K562 (cell line): Measurements from ENCODE around the gene IL1RL2. TPM values are rescaled to one million over a fixed set of nuclear protein-coding genes. Genes with fewer than 3 reads are reported as not detected.

ENCODE experiments used
- ATAC-seq: fragments of 200-7000 bp; cut with Tn5 transposase; 3 replicates; pipeline ENCODE4 v1.9.1; 2020; ENCODE audit warnings: moderate library complexity
- BruUV-seq: library from RNA; stranded (reverse); fragments of 400-500 nt; replicated peaks from 2 replicates; lab custom pipeline; 2021; lab: Mats Ljungman, UMichigan
- CTCF ChIA-PET: fragments of 300-600 bp; formaldehyde crosslinking; extraction: SDS; loops from one replicate; lab custom pipeline; 2021; ENCODE audit warnings: low intra/inter-chr PET ratio; lab: Yijun Ruan, JAX
- POLR2A ChIA-PET: fragments of 300-600, 350-650 bp; sonication (Branson Sonifier 250); formaldehyde crosslinking; extraction: SDS; loops from one replicate; lab custom pipeline; 2021; ENCODE audit warnings: antibody characterized with exemption, inconsistent platforms; lab: Yijun Ruan, JAX
- DNase-seq, 4 experiments: peaks; one replicate each; pipeline versions ENCODE4 v3.0.0 to v3.0.0-alpha.2; 2011 to 2018; ENCODE audit warnings: low spot score in 3 of 4, mixed read lengths in 3 of 4; ENCODE audit errors: extremely low read depth in 1 of 4
- FAIRE-seq: peaks from 2 replicates; lab custom pipeline; 2011; peaks lifted over from hg19 to GRCh38; lab: Jason Lieb, UNC
- H2AFZ ChIP-seq: 2 replicates; pipeline ENCODE4 v1.6.0; 2011; ENCODE audit warnings: low read depth, low read length, control low read depth, inconsistent platforms
- H3K27ac ChIP-seq: fragments of 200-600 bp; 3 replicates; pipeline ENCODE4 v1.8.0; 2011; ENCODE audit warnings: low read depth, mild to moderate bottlenecking, control low read depth, inconsistent platforms, low read length, moderate library complexity, mixed read lengths; ENCODE audit errors: extremely low read depth
- H3K27me3 ChIP-seq, 2 experiments: fragments of 300-600 bp in 1 of 2; 2 replicates in 1 of 2; 3 replicates in 1 of 2; pipeline versions ENCODE4 v1.6.0 to v1.8.0; 2011; ENCODE audit warnings: inconsistent platforms in 2 of 2, low read length in 2 of 2, mild to moderate bottlenecking in 1 of 2, mixed read lengths in 1 of 2, moderate library complexity in 1 of 2; ENCODE audit not compliant: control insufficient read depth in 2 of 2, insufficient read depth in 2 of 2
- H3K36me3 ChIP-seq: fragments of 300-600 bp; 3 replicates; pipeline ENCODE4 v1.8.0; 2011; ENCODE audit warnings: mild to moderate bottlenecking, low read length, inconsistent platforms; ENCODE audit not compliant: control insufficient read depth, insufficient read depth
- H3K4me1 ChIP-seq, 2 experiments: fragments of 200-600 bp in 1 of 2; replicated peaks in 1 of 2; 2 replicates in 1 of 2; 3 replicates in 1 of 2; pipeline versions ENCODE4 v1.5.1 to v1.8.0; 2011; ENCODE audit warnings: inconsistent platforms in 2 of 2, low read length in 2 of 2, mild to moderate bottlenecking in 1 of 2, mixed read lengths in 1 of 2, moderate library complexity in 1 of 2; ENCODE audit not compliant: control insufficient read depth in 2 of 2, insufficient read depth in 2 of 2
- H3K4me2 ChIP-seq: 2 replicates; pipeline ENCODE4 v1.6.1; 2011; ENCODE audit warnings: low read length, control low read depth, inconsistent platforms, mixed read lengths; ENCODE audit not compliant: insufficient read depth
- H3K4me3 ChIP-seq: fragments of 200-600 bp; sonication (generic), shearing (Covaris generic); 2 replicates; pipeline ENCODE4 v1.5.1; 2016; ENCODE audit warnings: control low read depth, inconsistent platforms
- H3K79me2 ChIP-seq: fragments of 200-600 bp; 3 replicates; pipeline ENCODE4 v1.8.0; 2011; ENCODE audit warnings: low read length, inconsistent platforms; ENCODE audit not compliant: control insufficient read depth, insufficient read depth
- H3K9ac ChIP-seq, 2 experiments: 2 replicates each; pipeline versions ENCODE4 v1.6.0 to v1.6.1; 2011; ENCODE audit warnings: low read depth in 2 of 2, low read length in 2 of 2, control low read depth in 1 of 2, inconsistent platforms in 1 of 2, mild to moderate bottlenecking in 1 of 2, mixed read lengths in 1 of 2; ENCODE audit not compliant: insufficient read depth in 1 of 2
- H3K9me1 ChIP-seq: one replicate; pipeline ENCODE4 v1.6.0; 2011; ENCODE audit warnings: inconsistent platforms, mild to moderate bottlenecking, low read length, moderate library complexity; ENCODE audit not compliant: control insufficient read depth, insufficient read depth
- H3K9me3 ChIP-seq: replicated peaks from 2 replicates; pipeline ENCODE4 v1.5.1; 2011; ENCODE audit warnings: low read depth, low read length, inconsistent platforms; ENCODE audit not compliant: control insufficient read depth, insufficient read depth
- H4K20me1 ChIP-seq: replicated peaks from 2 replicates; pipeline ENCODE4 v1.6.1; 2011; ENCODE audit warnings: low read length, inconsistent platforms, mixed read lengths; ENCODE audit not compliant: control insufficient read depth, insufficient read depth
- EP400 ChIP-seq: fragments of 450-650 bp; IDR thresholded peaks from 2 replicates; pipeline ENCODE4 v1.6.1; 2017; ENCODE audit warnings: antibody characterized with exemption, mild to moderate bottlenecking, moderate library complexity
- HDAC1 ChIP-seq, 2 experiments: fragments of 450-650 bp; IDR thresholded peaks; 2 replicates each; pipeline ENCODE4 v1.6.1; 2016 to 2017; ENCODE audit warnings: inconsistent platforms in 1 of 2, mild to moderate bottlenecking in 1 of 2, moderate library complexity in 1 of 2
- HNRNPH1 ChIP-seq: fragments of 200-400 bp; formaldehyde crosslinking; optimal IDR thresholded peaks from 2 replicates; pipeline ENCODE3; 2017; ENCODE audit warnings: low read depth, mild to moderate bottlenecking, low read length, moderate library complexity
- NR2C2 ChIP-seq, 2 experiments: fragments of 200-800 bp in 1 of 2; sonication (Bioruptor generic) in 1 of 2; sonication (generic) in 1 of 2; formaldehyde crosslinking in 1 of 2; IDR thresholded peaks; 2 replicates each; pipeline versions ENCODE4 v1.6.1 to v1.8.0; 2016 to 2022; ENCODE audit warnings: mild to moderate bottlenecking in 1 of 2, missing compliant biosample characterization in 1 of 2, missing genetic modification characterization in 1 of 2, missing genetic modification reagents in 1 of 2
- POLR2B ChIP-seq: fragments of 450-650 bp; IDR thresholded peaks from 2 replicates; pipeline ENCODE4 v1.6.1; 2018; ENCODE audit warnings: low read depth; ENCODE audit not compliant: partially characterized antibody
- SP1 ChIP-seq: sonication (generic); formaldehyde crosslinking; IDR thresholded peaks from 2 replicates; pipeline ENCODE4 v1.8.1; 2022; ENCODE audit warnings: mild to moderate bottlenecking, missing genetic modification reagents
- SUPT5H ChIP-seq: fragments of 450-650 bp; IDR thresholded peaks from 2 replicates; pipeline ENCODE4 v1.6.1; 2016
- TBP ChIP-seq: optimal IDR thresholded peaks from 2 replicates; pipeline ENCODE3; 2011; ENCODE audit warnings: low read depth, low read length, improper control_type of control experiment
- ZBED1 ChIP-seq: IDR thresholded peaks from 2 replicates; pipeline ENCODE4 v1.6.1; 2014
- ZNF146 ChIP-seq: IDR thresholded peaks from one replicate; pipeline ENCODE4 v1.6.1; 2018; ENCODE audit warnings: missing compliant biosample characterization; ENCODE audit not compliant: unreplicated experiment
- ZNF263 ChIP-seq: sonication (generic); formaldehyde crosslinking; IDR thresholded peaks from 2 replicates; pipeline ENCODE4 v1.8.0; 2022; ENCODE audit warnings: mild to moderate bottlenecking, missing genetic modification reagents, borderline replicate concordance
- ZNF699 ChIP-seq: fragments of 250-450 bp; sonication (Bioruptor Pico); IDR thresholded peaks from 2 replicates; pipeline ENCODE4 v1.8.0; 2021; ENCODE audit warnings: mild to moderate bottlenecking, moderate library complexity; ENCODE audit not compliant: insufficient replicate concordance
- WGBS: fragments of 100-300 bp; shearing (Covaris generic); methylation state at CpG from one replicate; pipeline ENCODE4 v1.1.6; 2016; ENCODE audit warnings: low coverage, mixed read lengths; ENCODE audit not compliant: insufficient coverage; ENCODE audit errors: missing lambda C conversion rate; 5-methylcytosine and 5-hydroxymethylcytosine counted together
- in situ Hi-C: fragments of 300-500 bp; cut with MboI; formaldehyde crosslinking; loops from 4 replicates; pipeline ENCODE4 v1.15.0; 2018; ENCODE audit warnings: inconsistent platforms, mixed read lengths
- intact Hi-C: fragments of 100-400 bp; cut with micrococcal nuclease; formaldehyde crosslinking; loops from 2 replicates; pipeline ENCODE4 v1.14.2; 2022
- polyA plus RNA-seq, 8 experiments: library from polyadenylated mRNA; depleted of rRNA in 4 of 8; stranded (reverse) in 5 of 8; unstranded in 3 of 8; fragments of >200 nt; fragmentation: Nextera tagmentation in 2 of 8; fragmentation: Illumina TruSeq in 1 of 8; extraction: Ambion mirVana in 2 of 8; extraction: Trizol in 1 of 8; gene quantifications; 2 replicates each; pipeline versions ENCODE4 v1.2.1 to v1.2.3, GENCODE V29; 2011 to 2014; ENCODE audit warnings: inconsistent platforms in 1 of 8, missing spikeins in 1 of 8
- total RNA-seq, 7 experiments: library from RNA; depleted of rRNA in 6 of 7; stranded (reverse); fragments of >200 nt in 6 of 7; fragmentation: Illumina TruSeq in 2 of 7; extraction: Trizol in 2 of 7; gene quantifications; 2 replicates each; pipeline versions ENCODE4 v1.2.1 to v1.2.3, GENCODE V29; 2011 to 2021; ENCODE audit warnings: low replicate concordance in 1 of 7
- TF ChIP-seq, protein P1 (sequence below): fragments of 250-450 bp; sonication (Bioruptor Pico); IDR thresholded peaks from 2 replicates; pipeline ENCODE4 v1.4.0; 2020
- TF ChIP-seq, protein P2 (sequence below): fragments of 450-650 bp; formaldehyde crosslinking; IDR thresholded peaks from 2 replicates; pipeline ENCODE4 v1.4.0; 2022; ENCODE audit warnings: mild to moderate bottlenecking, moderate library complexity
- TF ChIP-seq, protein P3 (sequence below): fragments of 250-450 bp; sonication (Bioruptor Pico); IDR thresholded peaks from 2 replicates; pipeline ENCODE4 v1.4.0; 2020

Gene IL1RL2
- total and polyA plus RNA-seq, 9 of the 15 experiments (the other 6 are each of a cell fraction or from before 2014, with no cell fraction given), result not detected

DNA sequence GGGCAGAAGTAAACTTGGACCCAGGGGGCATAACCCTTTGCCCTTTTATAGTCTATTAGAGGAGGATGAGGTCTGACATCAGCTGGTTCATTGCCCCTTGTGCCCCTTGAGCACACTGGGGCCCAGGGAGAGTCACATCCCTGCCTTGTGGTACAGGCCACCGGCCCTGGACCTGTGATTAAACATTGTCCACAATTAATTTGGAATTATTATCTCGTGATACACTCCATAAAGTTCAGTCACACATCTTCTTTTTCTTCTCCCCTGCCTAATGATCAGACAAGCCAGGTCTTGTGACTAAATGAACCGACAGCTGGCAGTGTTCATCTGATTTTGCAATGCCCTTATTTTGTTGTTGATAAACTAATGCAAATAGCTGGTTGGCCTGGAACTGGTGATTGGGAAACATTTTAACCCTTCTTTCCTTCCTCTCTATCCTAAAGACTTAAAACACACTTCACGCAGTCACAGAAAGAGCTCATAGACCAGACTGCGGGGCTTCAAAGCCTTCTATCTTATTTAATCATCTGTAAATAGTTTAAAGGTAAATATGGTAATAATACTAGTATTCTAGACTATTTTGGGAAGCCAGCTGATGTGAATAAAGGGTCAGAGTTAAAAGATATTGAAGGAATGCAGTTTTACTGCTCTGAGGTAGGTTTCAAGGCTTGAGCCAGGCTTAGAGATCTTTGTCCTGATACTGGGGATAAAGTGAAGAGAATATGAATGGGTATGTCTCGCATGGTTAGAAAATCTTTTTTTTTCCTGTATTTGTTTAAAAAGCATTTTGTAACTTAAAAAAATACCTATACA is 30.9 kb upstream of the IL1RL2 start:
- no peak for FAIRE-seq
- in situ Hi-C loops (loop anchor here (5.0 kb wide), 1 partner anchor 134 kb away; no protein-coding TSS in a partner anchor), intact Hi-C loops (no loop called here)
- TF ChIP-seq EP400 (no peak), SUPT5H (no peak), SP1 (CRISPR knock-in tag) (no peak), HNRNPH1 (no peak), HDAC1 (IDR thresholded peaks at IDR 0.05) (no peak), ZNF146 (CRISPR knock-in tag) (no peak), ZNF263 (CRISPR knock-in tag) (no peak), ZBED1 (no peak), NR2C2 (CRISPR knock-in tag; IDR thresholded peaks at IDR 0.05) (no peak), NR2C2 (tag; IDR thresholded peaks at IDR 0.05) (no peak), ZNF699 (CRISPR knock-in tag) (no peak), TBP (no peak), POLR2B (no peak)
- TF ChIP-seq, protein P1, sequence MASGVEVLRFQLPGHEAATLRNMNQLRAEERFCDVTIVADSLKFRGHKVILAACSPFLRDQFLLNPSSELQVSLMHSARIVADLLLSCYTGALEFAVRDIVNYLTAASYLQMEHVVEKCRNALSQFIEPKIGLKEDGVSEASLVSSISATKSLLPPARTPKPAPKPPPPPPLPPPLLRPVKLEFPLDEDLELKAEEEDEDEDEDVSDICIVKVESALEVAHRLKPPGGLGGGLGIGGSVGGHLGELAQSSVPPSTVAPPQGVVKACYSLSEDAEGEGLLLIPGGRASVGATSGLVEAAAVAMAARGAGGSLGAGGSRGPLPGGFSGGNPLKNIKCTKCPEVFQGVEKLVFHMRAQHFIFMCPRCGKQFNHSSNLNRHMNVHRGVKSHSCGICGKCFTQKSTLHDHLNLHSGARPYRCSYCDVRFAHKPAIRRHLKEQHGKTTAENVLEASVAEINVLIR (CRISPR knock-in tag), result no peak
- TF ChIP-seq, protein P2, sequence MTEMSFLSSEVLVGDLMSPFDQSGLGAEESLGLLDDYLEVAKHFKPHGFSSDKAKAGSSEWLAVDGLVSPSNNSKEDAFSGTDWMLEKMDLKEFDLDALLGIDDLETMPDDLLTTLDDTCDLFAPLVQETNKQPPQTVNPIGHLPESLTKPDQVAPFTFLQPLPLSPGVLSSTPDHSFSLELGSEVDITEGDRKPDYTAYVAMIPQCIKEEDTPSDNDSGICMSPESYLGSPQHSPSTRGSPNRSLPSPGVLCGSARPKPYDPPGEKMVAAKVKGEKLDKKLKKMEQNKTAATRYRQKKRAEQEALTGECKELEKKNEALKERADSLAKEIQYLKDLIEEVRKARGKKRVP (CRISPR knock-in tag), result no peak
- TF ChIP-seq, protein P3, sequence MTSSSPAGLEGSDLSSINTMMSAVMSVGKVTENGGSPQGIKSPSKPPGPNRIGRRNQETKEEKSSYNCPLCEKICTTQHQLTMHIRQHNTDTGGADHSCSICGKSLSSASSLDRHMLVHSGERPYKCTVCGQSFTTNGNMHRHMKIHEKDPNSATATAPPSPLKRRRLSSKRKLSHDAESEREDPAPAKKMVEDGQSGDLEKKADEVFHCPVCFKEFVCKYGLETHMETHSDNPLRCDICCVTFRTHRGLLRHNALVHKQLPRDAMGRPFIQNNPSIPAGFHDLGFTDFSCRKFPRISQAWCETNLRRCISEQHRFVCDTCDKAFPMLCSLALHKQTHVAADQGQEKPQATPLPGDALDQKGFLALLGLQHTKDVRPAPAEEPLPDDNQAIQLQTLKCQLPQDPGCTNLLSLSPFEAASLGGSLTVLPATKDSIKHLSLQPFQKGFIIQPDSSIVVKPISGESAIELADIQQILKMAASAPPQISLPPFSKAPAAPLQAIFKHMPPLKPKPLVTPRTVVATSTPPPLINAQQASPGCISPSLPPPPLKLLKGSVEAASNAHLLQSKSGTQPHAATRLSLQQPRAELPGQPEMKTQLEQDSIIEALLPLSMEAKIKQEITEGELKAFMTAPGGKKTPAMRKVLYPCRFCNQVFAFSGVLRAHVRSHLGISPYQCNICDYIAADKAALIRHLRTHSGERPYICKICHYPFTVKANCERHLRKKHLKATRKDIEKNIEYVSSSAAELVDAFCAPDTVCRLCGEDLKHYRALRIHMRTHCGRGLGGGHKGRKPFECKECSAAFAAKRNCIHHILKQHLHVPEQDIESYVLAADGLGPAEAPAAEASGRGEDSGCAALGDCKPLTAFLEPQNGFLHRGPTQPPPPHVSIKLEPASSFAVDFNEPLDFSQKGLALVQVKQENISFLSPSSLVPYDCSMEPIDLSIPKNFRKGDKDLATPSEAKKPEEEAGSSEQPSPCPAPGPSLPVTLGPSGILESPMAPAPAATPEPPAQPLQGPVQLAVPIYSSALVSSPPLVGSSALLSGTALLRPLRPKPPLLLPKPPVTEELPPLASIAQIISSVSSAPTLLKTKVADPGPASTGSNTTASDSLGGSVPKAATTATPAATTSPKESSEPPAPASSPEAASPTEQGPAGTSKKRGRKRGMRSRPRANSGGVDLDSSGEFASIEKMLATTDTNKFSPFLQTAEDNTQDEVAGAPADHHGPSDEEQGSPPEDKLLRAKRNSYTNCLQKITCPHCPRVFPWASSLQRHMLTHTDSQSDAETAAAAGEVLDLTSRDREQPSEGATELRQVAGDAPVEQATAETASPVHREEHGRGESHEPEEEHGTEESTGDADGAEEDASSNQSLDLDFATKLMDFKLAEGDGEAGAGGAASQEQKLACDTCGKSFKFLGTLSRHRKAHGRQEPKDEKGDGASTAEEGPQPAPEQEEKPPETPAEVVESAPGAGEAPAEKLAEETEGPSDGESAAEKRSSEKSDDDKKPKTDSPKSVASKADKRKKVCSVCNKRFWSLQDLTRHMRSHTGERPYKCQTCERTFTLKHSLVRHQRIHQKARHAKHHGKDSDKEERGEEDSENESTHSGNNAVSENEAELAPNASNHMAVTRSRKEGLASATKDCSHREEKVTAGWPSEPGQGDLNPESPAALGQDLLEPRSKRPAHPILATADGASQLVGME (CRISPR knock-in tag), result no peak

More for the DNA sequence above, 30.9 kb upstream of the IL1RL2 start:
- H4K20me1 ChIP-seq, result no peaks in the 10 kb centered on the region; the same call in 1 of the 2 replicates
- no peaks in the 10 kb centered on the region for H3K36me3 ChIP-seq
- H3K79me2 ChIP-seq, result no peaks in the 10 kb centered on the region
- H3K4me1 ChIP-seq, result no peaks in the 10 kb centered on the region
- ChIA-PET CTCF (no interaction called here), POLR2A (no interaction called here)
- ATAC-seq (no peak), DNase-seq (no peak)
- H3K4me2 ChIP-seq, result no peak overlapping the region
- H3K27ac ChIP-seq, result no peak overlapping the region
- H3K9me3 ChIP-seq, result no peaks in the 10 kb centered on the region
- no peak overlapping the region for H3K9ac ChIP-seq
- H3K9me1 ChIP-seq, result no peaks in the 10 kb centered on the region
- BruUV-seq, result no TSS peak
- H3K27me3 ChIP-seq, result no peaks in the 10 kb centered on the region
- H2AFZ ChIP-seq, result no peak overlapping the region
- no peak overlapping the region for H3K4me3 ChIP-seq
- WGBS, result 46% methylated on average over 6 of the region's 6 CpGs
